HG03457 (cell line): ENCODE data around the gene LAMA5.

Experiments
- ATAC-seq: cut with Tn5 transposase; IDR thresholded peaks from one replicate; pipeline ENCODE4 v1.9.1; 2021; ENCODE audit warnings: moderate number of reproducible peaks; ENCODE audit not compliant: unreplicated experiment

Gene LAMA5

GRCh38 chr20:62293111-62293784, 73.9 kb downstream of the LAMA5 start:
- no peak for ATAC-seq

- no peak for ATAC-seq
These were observed 75.0 kb downstream of the LAMA5 start for GRCh38 chr20:62292108-62292507.

DNA sequence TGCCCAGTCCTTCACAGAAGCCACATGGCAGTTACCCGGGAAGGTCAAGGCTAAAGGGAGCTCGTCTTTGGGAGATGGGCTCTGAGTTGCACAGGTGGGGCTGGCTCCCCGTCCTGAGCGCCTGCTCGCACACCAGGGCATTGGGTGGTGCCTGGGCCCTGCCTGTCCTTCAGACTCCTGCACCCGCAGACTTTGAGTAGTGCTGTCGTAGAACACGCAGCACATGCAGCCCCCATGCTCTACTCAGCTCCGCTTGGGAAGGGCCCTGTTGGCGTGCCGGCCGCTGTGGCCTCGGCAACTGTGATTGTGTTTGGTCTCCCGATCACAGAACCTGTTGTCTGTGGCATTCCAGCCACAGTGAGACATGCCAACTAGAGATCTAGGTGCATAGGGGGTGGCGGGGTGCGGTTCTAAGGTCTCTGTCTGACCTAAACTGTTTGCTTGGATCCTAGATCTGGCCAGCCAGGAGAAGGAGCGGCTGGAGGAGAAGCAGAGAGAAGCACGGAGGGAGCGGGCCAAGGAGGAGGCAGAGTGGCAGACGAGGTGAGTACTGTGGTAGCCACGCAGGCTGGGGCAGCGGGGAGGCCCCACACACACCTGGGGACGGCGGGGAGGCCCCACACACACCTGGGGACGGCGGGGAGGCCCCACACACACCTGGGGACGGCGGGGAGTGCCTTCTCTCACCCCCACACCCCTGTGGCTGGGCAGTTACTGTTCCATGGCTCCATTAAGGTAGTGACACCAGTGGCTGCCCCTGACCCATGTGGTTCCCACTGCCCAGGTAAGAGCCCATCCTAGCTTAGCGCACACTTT, 75.7 kb downstream of the LAMA5 start:
- no peak for ATAC-seq

DNA sequence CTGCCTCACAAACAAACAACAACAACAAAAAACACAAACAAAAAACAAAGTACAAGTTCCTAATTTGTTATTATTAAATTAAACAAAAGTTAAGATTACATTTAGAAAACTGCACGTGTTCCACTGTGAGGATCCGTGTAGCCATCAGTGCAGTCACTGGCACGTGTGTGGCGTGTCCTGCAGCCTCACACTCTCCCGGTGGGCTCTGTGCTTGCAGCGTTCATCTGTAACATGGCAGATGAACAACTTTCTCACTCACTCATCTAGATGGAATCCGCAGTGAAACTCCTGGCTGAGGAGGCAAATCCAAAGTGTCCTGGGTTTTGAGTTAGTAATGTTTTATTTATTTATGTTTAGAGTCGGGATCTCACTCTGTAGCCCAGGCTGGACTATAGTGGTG, 77.2 kb downstream of the LAMA5 start:
- ATAC-seq = no peak

- no peak for ATAC-seq
These were observed 78.0 kb downstream of the LAMA5 start for GRCh38 chr20:62289131-62289530.

DNA sequence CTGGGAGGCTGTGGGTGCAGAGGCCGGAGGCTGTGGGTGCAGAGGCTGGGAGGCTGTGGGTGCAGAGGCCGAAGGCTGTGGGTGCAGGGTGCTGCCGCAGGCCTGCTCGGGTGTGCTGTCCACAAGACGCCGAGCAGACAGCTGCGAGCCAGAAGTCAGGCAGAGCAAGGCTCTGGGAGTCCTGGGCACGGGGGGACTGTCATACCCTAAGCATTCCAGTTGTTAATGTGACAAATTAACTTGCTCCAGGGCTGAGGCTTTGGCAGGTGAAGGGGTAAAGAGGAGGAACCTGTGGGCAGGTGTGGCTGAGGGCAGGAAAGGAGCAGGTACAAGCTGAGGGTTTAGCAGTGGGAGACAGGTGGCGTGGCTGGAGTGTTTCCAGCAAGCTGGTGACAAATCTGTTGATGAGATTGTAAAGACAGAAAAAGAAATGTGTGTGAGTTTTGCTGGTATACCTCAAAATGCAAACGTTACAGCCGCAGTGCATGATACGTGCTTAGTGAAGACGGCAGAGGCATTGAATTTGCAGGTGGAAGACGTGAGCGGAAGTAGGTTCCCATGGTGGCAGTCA, 78.5 kb downstream of the LAMA5 start:
- no peak for ATAC-seq

DNA sequence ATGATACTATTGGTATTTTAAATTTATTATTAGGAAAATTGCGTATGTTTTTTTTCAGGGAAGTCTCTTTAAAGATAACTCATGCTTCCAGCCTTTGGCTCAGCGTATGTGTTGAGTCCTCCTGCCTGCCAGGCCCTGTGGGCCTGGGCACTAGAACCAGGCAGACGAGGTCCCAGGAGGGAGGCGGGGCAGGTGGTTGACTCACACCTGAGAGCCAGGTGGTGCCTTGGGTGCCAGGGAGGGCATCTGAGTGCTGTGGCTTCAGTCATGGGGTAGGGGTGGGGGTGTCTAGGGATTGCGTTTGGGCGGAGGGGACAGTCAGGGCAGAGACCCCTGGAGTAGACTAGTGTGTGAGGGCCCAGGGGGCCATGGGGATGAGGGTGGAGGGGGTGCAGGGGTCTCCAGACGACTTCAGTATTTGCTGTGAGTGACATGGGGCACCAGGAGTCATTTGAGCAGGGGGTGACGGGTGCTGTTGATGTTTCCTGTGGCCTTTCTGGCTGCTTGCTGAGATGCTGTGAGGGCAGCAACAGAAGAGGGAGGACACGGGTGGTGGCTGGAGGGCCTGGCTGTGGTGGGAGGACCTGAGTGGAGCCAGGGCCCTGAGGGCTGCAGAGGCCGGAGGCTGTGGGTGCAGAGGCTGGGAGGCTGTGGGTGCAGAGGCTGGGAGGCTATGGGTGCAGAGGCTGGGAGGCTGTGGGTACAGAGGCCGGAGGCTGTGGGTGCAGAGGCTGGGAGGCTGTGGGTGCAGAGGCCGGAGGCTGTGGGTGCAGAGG, 79.2 kb downstream of the LAMA5 start:
- no peak for ATAC-seq

DNA sequence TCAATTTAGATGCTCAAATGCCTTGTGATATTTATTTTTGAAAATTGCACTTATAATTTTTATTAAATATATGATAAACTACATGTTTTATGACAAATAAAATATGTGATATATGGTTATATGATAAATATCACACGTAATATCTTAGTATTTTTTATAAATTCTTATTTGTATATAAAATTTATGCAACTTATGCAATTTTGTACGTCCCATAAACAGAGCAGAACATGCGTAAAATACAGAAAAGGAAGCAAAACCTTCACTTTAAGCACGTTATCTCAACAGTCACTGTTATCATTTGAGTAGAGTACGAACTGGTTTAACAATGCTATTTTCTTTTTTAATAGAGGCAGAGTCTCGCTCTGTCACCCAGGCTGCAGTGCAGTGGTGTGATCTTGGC, 80.0 kb downstream of the LAMA5 start:
- no peak for ATAC-seq

DNA sequence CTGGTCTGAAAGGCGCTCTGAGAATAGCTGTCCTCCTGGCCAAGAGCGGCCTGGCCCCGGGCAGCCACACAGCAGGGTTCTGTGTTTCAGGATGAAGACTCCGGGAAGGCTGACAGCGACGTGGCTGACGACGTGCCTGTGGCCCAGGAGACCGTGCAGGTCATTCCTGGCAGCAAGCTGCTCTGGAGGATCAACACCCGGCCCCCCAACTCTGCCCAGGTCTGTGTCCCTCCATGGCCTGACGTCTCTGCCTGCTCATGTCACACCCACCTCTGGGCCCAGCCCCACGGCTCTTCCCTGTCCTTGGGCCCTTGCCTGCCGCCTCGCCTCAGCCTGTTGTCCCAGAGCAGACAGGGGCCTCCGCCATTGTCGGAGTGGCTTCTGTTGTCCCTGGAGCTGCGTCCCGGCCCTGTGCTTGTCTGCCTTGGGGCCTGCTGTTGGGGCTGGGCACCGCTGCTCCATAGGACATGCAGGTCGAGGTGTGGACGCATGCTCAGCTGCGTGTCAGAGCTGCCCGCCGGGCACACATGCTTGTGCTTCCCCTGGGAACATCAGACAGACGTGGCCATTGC, 80.5 kb downstream of the LAMA5 start:
- ATAC-seq = no peak

DNA sequence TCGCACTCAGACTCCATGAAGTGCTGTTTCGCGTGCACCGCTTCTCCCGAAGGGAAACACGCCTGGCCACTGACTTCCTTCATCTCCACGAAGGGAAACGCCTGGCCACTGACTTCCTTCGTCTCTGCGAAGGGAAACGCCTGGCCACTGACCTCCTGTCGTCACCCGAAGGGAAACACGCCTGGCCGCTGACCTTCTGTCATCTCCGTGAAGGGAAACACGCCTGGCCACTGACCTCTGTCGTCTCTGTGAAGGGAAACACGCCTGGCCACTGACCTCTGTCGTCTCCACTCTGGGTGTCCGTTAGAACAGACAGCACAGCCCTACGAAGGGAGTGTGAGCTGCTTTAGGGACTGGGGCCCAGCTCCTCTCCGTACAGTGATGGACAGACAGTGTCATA, 81.4 kb downstream of the LAMA5 start:
- no peak for ATAC-seq

- ATAC-seq = no peak
These were observed 82.0 kb downstream of the LAMA5 start for GRCh38 chr20:62285151-62285550.

GRCh38 chr20:62284448-62284847, 82.7 kb downstream of the LAMA5 start:
- no peak for ATAC-seq

DNA sequence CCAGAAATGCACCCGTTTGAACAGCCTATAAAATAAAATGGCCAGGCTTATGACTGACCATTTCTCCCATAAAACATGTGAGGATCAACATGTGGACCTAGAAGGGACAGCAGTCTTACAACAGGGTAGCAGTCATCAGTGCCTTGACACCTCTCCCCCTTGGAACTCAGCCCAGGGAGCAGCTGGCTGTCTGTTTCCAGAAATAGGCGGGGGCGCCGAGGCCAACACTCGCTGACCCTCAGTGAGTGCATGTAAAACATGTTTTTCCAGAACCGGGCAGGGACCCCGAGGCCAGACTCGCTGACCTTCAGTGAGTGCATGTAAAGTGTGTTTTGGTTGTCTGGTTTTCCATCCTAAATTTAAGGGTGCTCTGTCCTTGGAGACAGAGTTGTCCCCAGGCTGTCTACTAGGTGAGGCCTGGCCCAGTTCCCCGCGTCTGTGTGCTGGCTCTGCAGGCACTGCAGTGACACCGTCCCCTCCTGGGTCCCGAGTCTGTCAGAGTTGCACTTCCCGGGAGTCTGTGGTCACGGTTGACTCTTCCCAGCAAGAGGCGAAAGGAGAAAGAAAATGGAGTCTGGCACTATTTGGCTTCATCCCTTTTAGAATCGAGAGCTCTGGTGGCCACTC, 84.1 kb downstream of the LAMA5 start:
- ATAC-seq = no peak

DNA sequence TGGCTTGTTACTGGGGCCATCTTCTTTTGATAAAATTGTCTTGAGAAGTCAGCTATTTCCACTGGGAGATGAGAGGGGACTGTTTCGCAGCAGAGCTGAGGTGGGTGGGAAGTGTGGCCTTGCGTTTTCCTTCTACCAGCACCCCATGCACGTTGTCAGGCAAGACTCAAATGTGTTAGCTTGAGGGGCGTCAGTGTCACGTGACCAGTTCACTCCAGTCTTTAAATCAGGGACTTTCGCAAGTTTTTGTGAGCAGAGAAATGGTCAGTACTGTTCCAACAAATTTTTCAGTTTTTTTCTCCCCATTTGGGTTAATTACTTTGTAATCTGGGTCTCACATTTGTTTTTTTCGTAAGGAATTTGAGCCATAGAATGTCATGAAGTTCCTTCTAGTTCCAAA, 85.0 kb downstream of the LAMA5 start:
- ATAC-seq = no peak

GRCh38 chr20:62281161-62281933, 85.8 kb downstream of the LAMA5 start:
- ATAC-seq = no peak

DNA sequence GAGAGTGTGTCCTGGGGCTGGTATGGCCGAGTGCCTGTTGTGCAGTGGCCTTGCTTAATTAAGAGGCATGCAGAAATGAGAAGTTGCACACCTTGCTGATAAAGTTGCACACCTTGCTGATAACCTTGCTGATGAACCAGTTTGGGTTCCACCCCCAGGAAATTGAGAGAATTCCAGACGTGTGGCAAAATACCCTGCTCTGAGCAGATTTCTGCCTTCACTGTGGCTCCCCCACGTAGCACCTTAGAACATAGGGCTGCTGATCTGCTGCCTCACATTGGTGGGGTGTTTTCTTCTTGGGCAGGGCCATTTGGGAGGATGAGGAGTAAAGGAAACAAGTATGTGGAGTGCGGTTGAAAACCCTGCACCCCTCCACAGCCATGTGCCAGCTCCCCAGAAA, 86.8 kb downstream of the LAMA5 start:
- ATAC-seq = no peak

GRCh38 chr20:62277253-62277652, 89.9 kb downstream of the LAMA5 start:
- no peak for ATAC-seq

DNA sequence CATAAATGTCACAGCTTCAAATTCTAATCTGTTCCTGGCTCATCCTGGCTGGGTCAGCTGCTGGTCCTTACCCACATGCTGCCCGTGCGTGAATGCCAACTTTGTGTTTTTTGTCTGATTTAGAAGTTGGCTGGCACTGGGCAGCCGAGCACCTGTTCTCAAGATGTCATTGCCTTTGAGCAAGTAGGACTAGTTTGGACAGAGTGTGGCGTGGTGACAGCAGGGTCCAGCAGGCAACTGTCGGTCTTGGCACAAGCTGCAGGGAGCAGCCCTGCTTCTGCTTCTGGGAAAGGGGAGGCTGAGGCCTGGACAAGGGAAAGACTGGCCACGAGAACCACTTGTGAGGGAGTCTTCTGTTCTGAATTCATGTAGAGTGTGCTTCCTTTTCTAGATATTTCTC, 90.7 kb downstream of the LAMA5 start:
- no peak for ATAC-seq

- no peak for ATAC-seq
These were observed 91.9 kb downstream of the LAMA5 start for GRCh38 chr20:62275219-62275618.
